HepG2 (cell line): ENCODE data around the gene AIFM1. TPM values are rescaled to one million over a fixed set of nuclear protein-coding genes. Genes with fewer than 3 reads are reported as not detected.
A peak's percentile ranks its signal among the peaks of the same experiment; 100 is the strongest.

Source experiments
- ATAC-seq: fragments of 200-7000 bp; cut with Tn5 transposase; 3 replicates; pipeline ENCODE4 v1.9.1; 2020; ENCODE audit warnings: mild to moderate bottlenecking, moderate library complexity
- BruUV-seq: library from RNA; stranded (reverse); fragments of 400-500 nt; replicated peaks from 2 replicates; lab custom pipeline; 2021; lab: Mats Ljungman, UMichigan
- CTCF ChIA-PET: fragments of 300-600 bp; formaldehyde crosslinking; extraction: SDS; loops from one replicate; lab custom pipeline; 2021; ENCODE audit warnings: low total read pairs, inconsistent platforms, low intra/inter-chr PET ratio; lab: Yijun Ruan, JAX
- POLR2A ChIA-PET: fragments of 350-600 bp; sonication (Branson Sonifier 250); formaldehyde crosslinking; loops from one replicate; lab custom pipeline; 2020; ENCODE audit warnings: antibody characterized with exemption, inconsistent platforms; lab: Yijun Ruan, JAX
- DNase-seq: peaks from one replicate; pipeline ENCODE4 v3.0.0-alpha.2; 2015; ENCODE audit warnings: low spot score
- FAIRE-seq: peaks from 3 replicates; lab custom pipeline; 2011; peaks lifted over from hg19 to GRCh38; lab: Jason Lieb, UNC
- H2AFZ ChIP-seq: one replicate; pipeline ENCODE4 v1.6.1; 2011; ENCODE audit warnings: low read length, inconsistent platforms
- H3K27ac ChIP-seq: fragments of 300-600 bp; 3 replicates; pipeline ENCODE4 v1.8.0; 2011; ENCODE audit warnings: mixed run types, mild to moderate bottlenecking, mixed read lengths, low read length, inconsistent platforms; ENCODE audit not compliant: insufficient read depth; ENCODE audit errors: extremely low read length
- H3K27me3 ChIP-seq, 2 experiments: fragments of 200-600 bp in 1 of 2; 2 replicates in 1 of 2; 3 replicates in 1 of 2; pipeline versions ENCODE4 v1.6.0 to v1.8.0; 2011; ENCODE audit warnings: low read length in 2 of 2, mild to moderate bottlenecking in 2 of 2, moderate library complexity in 2 of 2, inconsistent platforms in 1 of 2; ENCODE audit not compliant: insufficient read depth in 2 of 2, control insufficient read depth in 1 of 2
- H3K36me3 ChIP-seq, 2 experiments: fragments of 200-600 bp in 1 of 2; replicated peaks in 1 of 2; 2 replicates in 1 of 2; 3 replicates in 1 of 2; pipeline versions ENCODE4 v1.5.1 to v1.8.0; 2011; ENCODE audit warnings: low read length in 2 of 2, inconsistent platforms in 1 of 2; ENCODE audit not compliant: insufficient read depth in 2 of 2, control insufficient read depth in 1 of 2
- H3K4me1 ChIP-seq: 2 replicates; pipeline ENCODE4 v1.5.1; 2012; ENCODE audit warnings: low read length, inconsistent platforms; ENCODE audit not compliant: insufficient read depth
- H3K4me2 ChIP-seq: 2 replicates; pipeline ENCODE4 v1.6.0; 2011; ENCODE audit warnings: low read depth, low read length, inconsistent platforms
- H3K4me3 ChIP-seq, 3 experiments: fragments of 200-600 bp in 1 of 3; sonication (generic), shearing (Covaris generic) in 1 of 3; replicated peaks in 1 of 3; 2 replicates each; pipeline ENCODE4 v1.5.1; 2011 to 2016; ENCODE audit warnings: low read length in 3 of 3, inconsistent platforms in 2 of 3, low read depth in 2 of 3, mild to moderate bottlenecking in 2 of 3, control low read depth in 1 of 3, mixed read lengths in 1 of 3; ENCODE audit not compliant: insufficient read depth in 1 of 3
- H3K79me2 ChIP-seq: one replicate; pipeline ENCODE4 v1.6.1; 2011; ENCODE audit warnings: low read length, inconsistent platforms; ENCODE audit not compliant: insufficient read depth
- H3K9ac ChIP-seq: 2 replicates; pipeline ENCODE4 v1.6.0; 2011; ENCODE audit warnings: mild to moderate bottlenecking, low read depth, low read length, inconsistent platforms; ENCODE audit not compliant: insufficient read depth
- H3K9me3 ChIP-seq: 2 replicates; pipeline ENCODE4 v1.5.1; 2012; ENCODE audit warnings: mild to moderate bottlenecking, low read length
- H4K20me1 ChIP-seq: 2 replicates; pipeline ENCODE4 v1.6.0; 2011; ENCODE audit warnings: inconsistent platforms, mild to moderate bottlenecking, low read length, moderate library complexity; ENCODE audit not compliant: insufficient read depth
- BCL3 ChIP-seq: sonication (generic); formaldehyde crosslinking; IDR thresholded peaks from 2 replicates; pipeline ENCODE4 v1.5.1; 2020; ENCODE audit warnings: mild to moderate bottlenecking, missing genetic modification reagents, moderate library complexity
- GATA4 ChIP-seq: sonication (generic); IDR thresholded peaks from 2 replicates; pipeline ENCODE4 v1.6.1; 2016; ENCODE audit warnings: antibody characterized with exemption, low read depth, borderline replicate concordance
- POLR2G ChIP-seq: fragments of 200-400 bp; formaldehyde crosslinking; IDR thresholded peaks from 2 replicates; pipeline ENCODE4 v1.6.1; 2018; ENCODE audit warnings: mild to moderate bottlenecking, low read depth, low read length, moderate library complexity
- ZBTB21 ChIP-seq: sonication (generic); formaldehyde crosslinking; IDR thresholded peaks from 2 replicates; pipeline ENCODE4 v1.4.0; 2020; ENCODE audit warnings: missing genetic modification reagents
- ZNF598 ChIP-seq: sonication (generic); formaldehyde crosslinking; IDR thresholded peaks from 2 replicates; pipeline ENCODE4 v1.5.1; 2020; ENCODE audit warnings: mild to moderate bottlenecking, missing genetic modification reagents, borderline replicate concordance
- ZNF713 ChIP-seq: sonication (generic); formaldehyde crosslinking; IDR thresholded peaks from 2 replicates; pipeline ENCODE4 v1.4.0; 2020; ENCODE audit warnings: mild to moderate bottlenecking, missing genetic modification reagents
- WGBS: methylation state at CpG from one replicate; pipeline ENCODE4 v1.1.6; 2017; ENCODE audit warnings: low lambda C conversion rate; 5-methylcytosine and 5-hydroxymethylcytosine counted together
- in situ Hi-C: cut with HindIII; loops from 2 replicates; pipeline ENCODE4 v1.10.0; 2017; ENCODE audit warnings: low pct_unique_long_range_greater_than_20kb; ENCODE audit not compliant: extremely low pct_ligation_motif_present
- intact Hi-C: fragments of 100-400 bp; cut with micrococcal nuclease; formaldehyde crosslinking; loops from one replicate; pipeline ENCODE4 v1.10.0; 2022; ENCODE audit not compliant: unreplicated experiment
- polyA plus RNA-seq, 8 experiments: library from polyadenylated mRNA; depleted of rRNA in 3 of 8; stranded (reverse) in 7 of 8; unstranded in 1 of 8; fragments of >200 nt; fragmentation: Illumina TruSeq in 4 of 8; extraction: Trizol in 4 of 8; gene quantifications; 2 replicates each; pipeline versions ENCODE4 v1.2.1 to v1.2.3, GENCODE V29; 2011 to 2016; ENCODE audit warnings: low read depth in 4 of 8, missing spikeins in 1 of 8, mixed read lengths in 1 of 8; ENCODE audit not compliant: insufficient read depth in 1 of 8
- total RNA-seq, 5 experiments: library from RNA; depleted of rRNA; stranded (reverse); fragments of >200 nt; fragmentation: Illumina TruSeq; extraction: Trizol; gene quantifications; 2 replicates each; pipeline ENCODE4 v1.2.3, GENCODE V29; 2016; ENCODE audit warnings: low read depth in 1 of 5
- TF ChIP-seq, protein P1 (sequence below): sonication (generic); formaldehyde crosslinking; IDR thresholded peaks from 2 replicates; pipeline ENCODE4 v1.4.0; 2020; ENCODE audit warnings: missing genetic modification reagents

Gene AIFM1
- total and polyA plus RNA-seq, 2 of the 13 experiments (the other 11 are each of a cell fraction or from before 2014, with no cell fraction given), result 42.8 to 46.9 TPM

GRCh38 chrX:130124577-130124976 is 41.1 kb downstream of the AIFM1 start:
- ChIA-PET POLR2A (no interaction called here), CTCF (no interaction called here)
- H3K9me3 ChIP-seq, result no peaks in the 10 kb centered on the region
- no TSS peak for BruUV-seq
- no peaks in the 10 kb centered on the region for H3K27me3 ChIP-seq
- ATAC-seq, result no peak
- no peak overlapping the region for H3K9ac ChIP-seq
- WGBS, result 96% methylated on average over 4 of the region's 4 CpGs
- intact Hi-C loops (no loop called here), in situ Hi-C loops (no loop called here)
- no peaks in the 10 kb centered on the region for H3K79me2 ChIP-seq
- FAIRE-seq, result no peak
- H3K27ac ChIP-seq, result no peak overlapping the region
- peaks cover 0 to 2% of the 10 kb centered on the region in 2 experiments; a peak in 1 of 5 replicates for H3K36me3 ChIP-seq
- H4K20me1 ChIP-seq, result no peaks in the 10 kb centered on the region
- peaks cover 8% of the 10 kb centered on the region for H3K4me1 ChIP-seq
- H2AFZ ChIP-seq, result no peak overlapping the region
- no peak for DNase-seq
- no peak overlapping the region for H3K4me2 ChIP-seq
- TF ChIP-seq, protein P1, sequence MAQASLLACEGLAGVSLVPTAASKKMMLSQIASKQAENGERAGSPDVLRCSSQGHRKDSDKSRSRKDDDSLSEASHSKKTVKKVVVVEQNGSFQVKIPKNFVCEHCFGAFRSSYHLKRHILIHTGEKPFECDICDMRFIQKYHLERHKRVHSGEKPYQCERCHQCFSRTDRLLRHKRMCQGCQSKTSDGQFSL, result no peak
- TF ChIP-seq ZNF598, result no peak
- no peak for TF ChIP-seq ZBTB21 (CRISPR knock-in tag)
- TF ChIP-seq GATA4, result no peak
- no peak for TF ChIP-seq BCL3 (CRISPR knock-in tag)
- H3K4me3 ChIP-seq, result no peak overlapping the region

- Histone ChIP-seq H3K36me3 (no peaks in the 10 kb centered on the region), H3K27me3 (no peaks in the 10 kb centered on the region), H3K27ac (no peak overlapping the region), H3K9me3 (no peaks in the 10 kb centered on the region), H3K4me1 (peaks cover 32% of the 10 kb centered on the region), H3K9ac (no peak overlapping the region), H4K20me1 (no peaks in the 10 kb centered on the region), H3K4me3 (no peak overlapping the region), H2AFZ (no peak overlapping the region), H3K4me2 (no peak overlapping the region), H3K79me2 (no peaks in the 10 kb centered on the region)
- 0 out of 2 replicates have a peak, but pooled peaks have one; percentile 13 for TF ChIP-seq POLR2G
- TF ChIP-seq ZNF713, result no peak
- FAIRE-seq, result no peak
- in situ Hi-C loops, result no loop called here
- no peak for ATAC-seq
- intact Hi-C loops, result no loop called here
- 100% methylated on average over 2 of the region's 13 CpGs for WGBS
- CTCF ChIA-PET, result interaction anchor here (0.9 to 1.9 kb wide), 4 partner anchors 29 to 70 kb away, joined by 3 to 6 read pairs (median 4); no protein-coding TSS in a partner anchor
- POLR2A ChIA-PET, result no interaction called here
- no TSS peak for BruUV-seq
- DNase-seq, result no peak
These were observed 44.2 kb downstream of the AIFM1 start for GRCh38 chrX:130121505-130121800.
